ENCODE measurements around the gene ZC2HC1B.

The ZC2HC1B gene

GRCh38 chr6:143934867-143935266 is 70.6 kb downstream of the ZC2HC1B start:
- Histone ChIP-seq H3K9me3 (ENCODE audit: control insufficient read depth in 1 of 2, low read length in 2 of 2) (peaks cover 0 to 5% of the 10 kb centered on the region in 2 donors), H3K27me3 (ENCODE audit: low read depth, low read length) (no peaks in the 10 kb centered on the region), H3K27ac (ENCODE audit: low read length) (no peak overlapping the region), H3K36me3 (ENCODE audit: control insufficient read depth in 1 of 2, insufficient read depth in 2 of 2, low read length in 2 of 2) (peaks cover 0 to 5% of the 10 kb centered on the region in 2 donors), H3K4me3 (ENCODE audit: low read depth in 1 of 2, low read length in 2 of 2) (no peak overlapping the region), H3K4me1 (ENCODE audit: control insufficient read depth in 1 of 2, insufficient read depth in 2 of 2, low read length in 2 of 2) (no peaks in the 10 kb centered on the region)

GRCh38 chr6:143936347-143936746 is 72.1 kb downstream of the ZC2HC1B start:
- peaks cover 0 to 4% of the 10 kb centered on the region in 2 donors for H3K9me3 ChIP-seq (ENCODE audit: control insufficient read depth in 1 of 2, low read length in 2 of 2)
- H3K27me3 ChIP-seq (ENCODE audit: low read depth, low read length): no peaks in the 10 kb centered on the region
- H3K27ac ChIP-seq (ENCODE audit: low read length): no peak overlapping the region
- H3K36me3 ChIP-seq (ENCODE audit: control insufficient read depth in 1 of 2, insufficient read depth in 2 of 2, low read length in 2 of 2): peaks cover 0 to 5% of the 10 kb centered on the region in 2 donors
- no peak overlapping the region for H3K4me3 ChIP-seq (ENCODE audit: low read depth in 1 of 2, low read length in 2 of 2)
- no peaks in the 10 kb centered on the region for H3K4me1 ChIP-seq (ENCODE audit: control insufficient read depth in 1 of 2, insufficient read depth in 2 of 2, low read length in 2 of 2)

GRCh38 chr6:143936778-143937667 is 72.7 kb downstream of the ZC2HC1B start:
- Histone ChIP-seq H3K9me3 (ENCODE audit: control insufficient read depth in 1 of 2, low read length in 2 of 2) (no peaks in the 10 kb centered on the region), H3K4me1 (ENCODE audit: control insufficient read depth in 1 of 2, insufficient read depth in 2 of 2, low read length in 2 of 2) (no peaks in the 10 kb centered on the region), H3K4me3 (ENCODE audit: low read depth in 1 of 2, low read length in 2 of 2) (no peak overlapping the region), H3K36me3 (ENCODE audit: control insufficient read depth in 1 of 2, insufficient read depth in 2 of 2, low read length in 2 of 2) (peaks cover 0 to 5% of the 10 kb centered on the region in 2 donors), H3K27me3 (ENCODE audit: low read depth, low read length) (no peaks in the 10 kb centered on the region), H3K27ac (ENCODE audit: low read length) (no peak overlapping the region)

- Histone ChIP-seq H3K27me3 (ENCODE audit: low read depth, low read length) (no peaks in the 10 kb centered on the region), H3K36me3 (ENCODE audit: control insufficient read depth in 1 of 2, insufficient read depth in 2 of 2, low read length in 2 of 2) (peaks cover 0 to 5% of the 10 kb centered on the region in 2 donors), H3K27ac (ENCODE audit: low read length) (no peak overlapping the region), H3K9me3 (ENCODE audit: control insufficient read depth in 1 of 2, low read length in 2 of 2) (no peaks in the 10 kb centered on the region), H3K4me3 (ENCODE audit: low read depth in 1 of 2, low read length in 2 of 2) (no peak overlapping the region), H3K4me1 (ENCODE audit: control insufficient read depth in 1 of 2, insufficient read depth in 2 of 2, low read length in 2 of 2) (no peaks in the 10 kb centered on the region)
Measured at GRCh38 chr6:143937668-143937970, 73.3 kb downstream of the ZC2HC1B start.

- no peaks in the 10 kb centered on the region for H3K4me1 ChIP-seq (ENCODE audit: control insufficient read depth in 1 of 2, insufficient read depth in 2 of 2, low read length in 2 of 2)
Measured at GRCh38 chr6:143939364-143939763, 75.1 kb downstream of the ZC2HC1B start.

GRCh38 chr6:143940011-143940597 is 75.8 kb downstream of the ZC2HC1B start:
- Histone ChIP-seq H3K4me3 (ENCODE audit: low read depth in 1 of 2, low read length in 2 of 2) (no peak overlapping the region), H3K4me1 (ENCODE audit: control insufficient read depth in 1 of 2, insufficient read depth in 2 of 2, low read length in 2 of 2) (no peaks in the 10 kb centered on the region), H3K27ac (ENCODE audit: low read length) (no peak overlapping the region), H3K9me3 (ENCODE audit: control insufficient read depth in 1 of 2, low read length in 2 of 2) (no peaks in the 10 kb centered on the region), H3K27me3 (ENCODE audit: low read depth, low read length) (no peaks in the 10 kb centered on the region), H3K36me3 (ENCODE audit: control insufficient read depth in 1 of 2, insufficient read depth in 2 of 2, low read length in 2 of 2) (no peaks in the 10 kb centered on the region)

More at GRCh38 chr6:143939364-143939763, 75.1 kb downstream of the ZC2HC1B start:
- Histone ChIP-seq H3K27ac (ENCODE audit: low read length) (no peak overlapping the region), H3K4me3 (ENCODE audit: low read depth in 1 of 2, low read length in 2 of 2) (no peak overlapping the region), H3K27me3 (ENCODE audit: low read depth, low read length) (no peaks in the 10 kb centered on the region), H3K36me3 (ENCODE audit: control insufficient read depth in 1 of 2, insufficient read depth in 2 of 2, low read length in 2 of 2) (peaks cover 0 to 4% of the 10 kb centered on the region in 2 donors), H3K9me3 (ENCODE audit: control insufficient read depth in 1 of 2, low read length in 2 of 2) (no peaks in the 10 kb centered on the region)

GRCh38 chr6:143941852-143942627 is 77.8 kb downstream of the ZC2HC1B start:
- no peaks in the 10 kb centered on the region for H3K27me3 ChIP-seq (ENCODE audit: low read depth, low read length)
- H3K27ac ChIP-seq (ENCODE audit: low read length): no peak overlapping the region
- no peak overlapping the region for H3K4me3 ChIP-seq (ENCODE audit: low read depth in 1 of 2, low read length in 2 of 2)
- H3K36me3 ChIP-seq (ENCODE audit: control insufficient read depth in 1 of 2, insufficient read depth in 2 of 2, low read length in 2 of 2): peaks cover 0 to 3% of the 10 kb centered on the region in 2 donors
- no peaks in the 10 kb centered on the region for H3K9me3 ChIP-seq (ENCODE audit: control insufficient read depth in 1 of 2, low read length in 2 of 2)
- H3K4me1 ChIP-seq (ENCODE audit: control insufficient read depth in 1 of 2, insufficient read depth in 2 of 2, low read length in 2 of 2): no peaks in the 10 kb centered on the region

- no peak overlapping the region for H3K27ac ChIP-seq (ENCODE audit: low read length)
- no peaks in the 10 kb centered on the region for H3K27me3 ChIP-seq (ENCODE audit: low read depth, low read length)
- H3K4me1 ChIP-seq (ENCODE audit: control insufficient read depth in 1 of 2, insufficient read depth in 2 of 2, low read length in 2 of 2): no peaks in the 10 kb centered on the region
- H3K36me3 ChIP-seq (ENCODE audit: control insufficient read depth in 1 of 2, insufficient read depth in 2 of 2, low read length in 2 of 2): peaks cover 4 to 23% of the 10 kb centered on the region in 2 donors
- no peak overlapping the region for H3K4me3 ChIP-seq (ENCODE audit: low read depth in 1 of 2, low read length in 2 of 2)
- no peaks in the 10 kb centered on the region for H3K9me3 ChIP-seq (ENCODE audit: control insufficient read depth in 1 of 2, low read length in 2 of 2)
Measured at GRCh38 chr6:143948208-143948607, 83.9 kb downstream of the ZC2HC1B start.

GRCh38 chr6:143949535-143949934 is 85.3 kb downstream of the ZC2HC1B start:
- no peak overlapping the region for H3K4me3 ChIP-seq (ENCODE audit: low read depth in 1 of 2, low read length in 2 of 2)
- H3K27me3 ChIP-seq (ENCODE audit: low read depth, low read length): no peaks in the 10 kb centered on the region
- no peak overlapping the region for H3K27ac ChIP-seq (ENCODE audit: low read length)
- no peaks in the 10 kb centered on the region for H3K4me1 ChIP-seq (ENCODE audit: control insufficient read depth in 1 of 2, insufficient read depth in 2 of 2, low read length in 2 of 2)
- no peaks in the 10 kb centered on the region for H3K9me3 ChIP-seq (ENCODE audit: control insufficient read depth in 1 of 2, low read length in 2 of 2)
- peaks cover 4 to 23% of the 10 kb centered on the region in 2 donors for H3K36me3 ChIP-seq (ENCODE audit: control insufficient read depth in 1 of 2, insufficient read depth in 2 of 2, low read length in 2 of 2)

- Histone ChIP-seq H3K4me3 (ENCODE audit: low read depth in 1 of 2, low read length in 2 of 2) (no peak overlapping the region), H3K36me3 (ENCODE audit: control insufficient read depth in 1 of 2, insufficient read depth in 2 of 2, low read length in 2 of 2) (peaks cover 4 to 23% of the 10 kb centered on the region in 2 donors), H3K4me1 (ENCODE audit: control insufficient read depth in 1 of 2, insufficient read depth in 2 of 2, low read length in 2 of 2) (no peaks in the 10 kb centered on the region), H3K27ac (ENCODE audit: low read length) (no peak overlapping the region), H3K27me3 (ENCODE audit: low read depth, low read length) (no peaks in the 10 kb centered on the region), H3K9me3 (ENCODE audit: control insufficient read depth in 1 of 2, low read length in 2 of 2) (no peaks in the 10 kb centered on the region)
Measured at GRCh38 chr6:143949962-143950361, 85.7 kb downstream of the ZC2HC1B start.

- no peaks in the 10 kb centered on the region for H3K4me1 ChIP-seq (ENCODE audit: control insufficient read depth in 1 of 2, insufficient read depth in 2 of 2, low read length in 2 of 2)
- H3K36me3 ChIP-seq (ENCODE audit: control insufficient read depth in 1 of 2, insufficient read depth in 2 of 2, low read length in 2 of 2): peaks cover 4 to 23% of the 10 kb centered on the region in 2 donors
- no peaks in the 10 kb centered on the region for H3K9me3 ChIP-seq (ENCODE audit: control insufficient read depth in 1 of 2, low read length in 2 of 2)
- no peak overlapping the region for H3K27ac ChIP-seq (ENCODE audit: low read length)
- H3K27me3 ChIP-seq (ENCODE audit: low read depth, low read length): no peaks in the 10 kb centered on the region
- no peak overlapping the region for H3K4me3 ChIP-seq (ENCODE audit: low read depth in 1 of 2, low read length in 2 of 2)
Measured at GRCh38 chr6:143950875-143951274, 86.6 kb downstream of the ZC2HC1B start.
